ENCODE data around the gene SEMA7A. TPM values are rescaled to one million over a fixed set of nuclear protein-coding genes. Genes with fewer than 3 reads are reported as not detected.
"Not testable (repeated sequence)": the region's sequence is repeated elsewhere in the genome, so short reads cannot be mapped to it uniquely, and the experiment has no call there.

SEMA7A gene
- total RNA-seq, 1 donor from 2014 or later: 1.2 TPM

GRCh38 chr15:74394090-74394846, 39.5 kb downstream of the SEMA7A start:
- intact Hi-C loops (cut with DNase I): no loop called here
- no peak for ATAC-seq (ENCODE audit: poor library complexity)
- no peak for DNase-seq

GRCh38 chr15:74393423-74393822, 40.3 kb downstream of the SEMA7A start:
- intact Hi-C loops (cut with DNase I): no loop called here
- DNase-seq (no peak), ATAC-seq (ENCODE audit: poor library complexity) (no peak)

- intact Hi-C loops (cut with DNase I): no loop called here
- ATAC-seq (ENCODE audit: poor library complexity) (no peak), DNase-seq (no peak)
Observed at GRCh38 chr15:74392902-74393301, 40.9 kb downstream of the SEMA7A start.

- no peak for ATAC-seq (ENCODE audit: poor library complexity)
- intact Hi-C loops (cut with DNase I): no loop called here
Observed at GRCh38 chr15:74392451-74392830, 41.3 kb downstream of the SEMA7A start.

GRCh38 chr15:74391582-74392450, 41.9 kb downstream of the SEMA7A start:
- DNase-seq (no peak), ATAC-seq (ENCODE audit: poor library complexity) (no peak)
- intact Hi-C loops (cut with DNase I): no loop called here

More at GRCh38 chr15:74392451-74392830, 41.3 kb downstream of the SEMA7A start:
- no peak for DNase-seq

DNA sequence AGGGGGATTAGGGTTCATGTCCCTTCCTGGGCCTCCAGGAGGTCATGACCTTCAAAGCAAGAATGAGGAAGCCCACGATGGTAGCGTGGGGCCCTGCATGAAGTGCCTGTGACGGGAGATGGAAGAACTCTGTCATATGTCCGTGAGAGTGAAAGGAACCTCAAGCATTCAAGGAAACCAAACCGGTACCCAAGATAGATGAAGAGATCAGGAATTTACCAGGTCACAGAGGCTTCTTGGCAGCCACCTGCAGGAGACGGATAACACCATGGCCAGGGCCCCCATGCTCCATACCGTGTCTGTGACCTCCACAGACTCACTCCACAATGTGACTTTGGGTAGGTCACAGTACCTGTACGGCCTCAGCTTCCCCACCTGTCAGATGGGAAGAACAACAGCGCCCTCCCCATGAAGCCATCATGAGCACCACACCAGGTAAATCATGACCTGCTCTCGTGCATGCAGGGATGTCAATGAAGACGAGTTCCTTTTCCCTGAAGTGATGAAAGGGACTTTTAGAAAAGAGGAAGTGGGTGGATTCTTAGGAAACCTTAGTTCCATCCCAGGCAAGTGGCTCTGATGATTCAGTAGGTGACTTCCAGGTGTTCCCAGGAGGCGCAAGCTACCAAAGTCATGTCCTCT, 43.0 kb downstream of the SEMA7A start:
- DNase-seq (no peak), ATAC-seq (ENCODE audit: poor library complexity) (no peak)
- intact Hi-C loops (cut with DNase I): no loop called here

- intact Hi-C loops (cut with DNase I); ATAC-seq (ENCODE audit: poor library complexity); DNase-seq: not testable (repeated sequence)
Observed at GRCh38 chr15:74390049-74390646, 43.6 kb downstream of the SEMA7A start.

- no peak for DNase-seq
- peak; percentile 17 for ATAC-seq (ENCODE audit: poor library complexity)
- intact Hi-C loops (cut with DNase I): no loop called here
Observed at GRCh38 chr15:74389241-74390048, 44.3 kb downstream of the SEMA7A start.

- intact Hi-C loops (cut with DNase I): no loop called here
- DNase-seq (no peak), ATAC-seq (ENCODE audit: poor library complexity) (no peak)
Observed at GRCh38 chr15:74388363-74388951, 45.3 kb downstream of the SEMA7A start.

DNA sequence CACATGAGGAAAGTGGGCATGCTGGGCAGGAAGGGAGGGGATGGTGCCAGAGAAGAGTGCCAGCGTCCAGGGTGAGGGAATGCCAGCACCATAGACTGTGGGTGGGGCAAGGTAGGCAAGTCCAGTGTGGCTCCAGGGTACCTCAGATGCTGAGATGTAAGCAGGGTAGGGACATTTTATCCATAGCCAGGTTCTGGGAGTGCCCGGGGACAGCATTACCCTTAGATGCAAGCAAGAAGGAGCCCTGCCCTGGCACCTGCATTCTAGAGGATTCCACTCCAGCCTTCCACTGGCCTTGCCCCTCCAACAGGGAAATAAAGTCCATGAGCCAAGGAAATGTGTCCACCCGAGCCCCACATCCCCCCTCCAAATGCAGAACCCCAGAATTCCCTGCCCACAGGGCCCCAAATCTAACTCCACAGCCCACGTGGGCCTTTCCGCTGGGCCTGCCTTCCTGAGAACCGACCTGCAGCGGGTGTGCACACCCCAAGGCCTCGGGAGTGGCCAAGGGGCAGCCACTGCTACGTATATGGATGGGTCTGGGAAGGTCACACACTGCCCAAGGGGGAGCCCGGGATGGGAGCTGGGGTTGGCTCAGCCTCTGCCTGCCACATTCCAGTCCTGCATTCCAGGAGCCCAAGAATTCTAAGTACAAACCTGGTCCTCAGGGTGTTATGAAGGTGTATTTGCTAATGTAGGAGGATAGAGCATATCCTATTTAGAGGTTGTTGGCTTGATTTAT, 46.0 kb downstream of the SEMA7A start:
- intact Hi-C loops (cut with DNase I): no loop called here
- no peak for ATAC-seq (ENCODE audit: poor library complexity)
- DNase-seq: no peak

- intact Hi-C loops (cut with DNase I): no loop called here
- ATAC-seq (ENCODE audit: poor library complexity): no peak
- no peak for DNase-seq
Observed at GRCh38 chr15:74387141-74387541, 46.6 kb downstream of the SEMA7A start.

DNA sequence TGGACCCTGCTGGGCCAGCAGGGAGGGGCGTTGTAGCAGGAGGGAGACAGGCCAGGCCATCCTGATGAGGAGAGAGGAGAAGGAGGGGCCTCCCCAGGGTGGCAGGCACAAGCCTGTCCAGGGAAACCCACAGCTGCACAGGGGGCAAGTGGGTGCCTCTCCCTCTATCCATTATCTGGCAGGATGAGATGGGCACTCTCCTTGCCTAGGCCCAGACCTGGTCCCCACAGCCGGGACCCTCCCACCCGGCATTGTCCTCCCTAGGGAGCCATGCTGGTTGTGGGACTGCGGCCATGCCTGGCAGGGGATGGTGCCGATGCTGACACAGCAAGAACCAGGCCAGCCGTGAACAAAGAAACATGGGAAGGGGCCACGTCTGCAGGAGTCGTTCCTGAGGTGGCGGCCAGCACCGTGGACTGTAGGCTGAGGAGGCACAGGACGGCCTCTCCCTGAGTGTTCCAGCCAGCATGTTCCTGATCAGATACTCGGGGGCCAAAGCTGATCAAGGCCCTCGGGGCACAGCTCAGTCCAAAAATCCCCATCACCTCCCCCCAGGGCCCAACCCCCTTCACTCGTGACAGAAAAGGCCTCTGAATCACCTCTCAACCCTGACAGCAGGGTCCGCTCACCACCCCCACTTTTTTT, 47.1 kb downstream of the SEMA7A start:
- intact Hi-C loops (cut with DNase I): no loop called here
- ATAC-seq (ENCODE audit: poor library complexity) (no peak), DNase-seq (no peak)

GRCh38 chr15:74385733-74386132, 48.0 kb downstream of the SEMA7A start:
- no peak for ATAC-seq (ENCODE audit: poor library complexity)
- DNase-seq: no peak
- intact Hi-C loops (cut with DNase I): no loop called here

DNA sequence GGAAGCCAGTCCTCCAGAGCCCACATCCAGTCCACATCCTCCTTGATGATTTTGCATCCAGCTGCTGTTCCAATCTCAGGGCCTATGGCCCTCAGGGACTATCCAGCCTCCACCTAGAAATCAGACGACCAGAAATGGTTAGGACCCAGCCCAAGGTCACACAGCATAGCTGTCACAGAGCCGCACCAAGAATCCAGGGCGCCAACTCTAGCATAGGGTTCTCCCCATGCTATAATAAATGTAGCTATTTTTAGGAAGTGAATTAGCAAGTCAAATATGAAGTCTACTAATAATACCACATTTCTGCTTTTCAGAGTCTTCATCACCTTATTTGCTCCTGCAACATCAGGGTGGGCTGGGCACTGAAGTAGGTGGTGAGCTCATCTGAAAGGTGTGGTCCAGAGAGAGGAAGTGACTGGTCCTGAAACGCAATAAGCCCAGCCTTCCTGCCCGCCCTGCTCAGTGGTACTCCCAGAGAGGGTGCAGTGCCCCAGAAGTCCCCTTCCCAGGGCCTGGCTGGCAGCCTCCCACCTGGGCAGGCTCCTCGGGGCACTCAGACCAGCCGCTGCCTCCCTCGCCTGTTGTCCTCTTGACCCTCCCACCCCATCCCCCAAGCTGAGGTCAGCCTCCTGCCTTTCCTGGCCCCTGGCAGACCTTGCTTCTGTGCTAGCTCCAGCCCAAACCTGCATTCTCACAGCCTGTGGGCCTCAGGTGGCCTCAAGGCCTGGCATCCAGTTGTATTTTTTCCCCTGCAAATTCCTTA, 48.7 kb downstream of the SEMA7A start:
- DNase-seq (peak; percentile 51), ATAC-seq (ENCODE audit: poor library complexity) (no peak)
- intact Hi-C loops (cut with DNase I): no loop called here

- intact Hi-C loops (cut with DNase I): no loop called here
- no peak for ATAC-seq (ENCODE audit: poor library complexity)
- DNase-seq: no peak
Observed at GRCh38 chr15:74384566-74384880, 49.2 kb downstream of the SEMA7A start.

Measured in Right ventricle myocardium superior (tissue), 1 donor.